SK-N-SH treated with all-trans-retinoic acid at 6 μM for 48 hours (cell line): ENCODE data around the gene WDR83.

Experiments used
- ATAC-seq: fragments of 200-7000 bp; cut with Tn5 transposase; 3 replicates; pipeline ENCODE4 v1.9.1; 2020; ENCODE audit warnings: mild to moderate bottlenecking, moderate library complexity
- ARNTL ChIP-seq: fragments of 450-650 bp; formaldehyde crosslinking; IDR thresholded peaks from 2 replicates; pipeline ENCODE4 v1.5.0; 2020; ENCODE audit warnings: low read depth, mild to moderate bottlenecking, moderate library complexity, borderline replicate concordance
- BACH2 ChIP-seq: fragments of 250-450 bp; sonication (Bioruptor Pico); IDR thresholded peaks from 2 replicates; pipeline ENCODE4 v1.9.0; 2021; ENCODE audit warnings: mild to moderate bottlenecking, borderline replicate concordance
- CREB5 ChIP-seq: fragments of 250-450 bp; sonication (Bioruptor Pico); IDR thresholded peaks from 2 replicates; pipeline ENCODE4 v1.5.1; 2020; ENCODE audit warnings: low read depth, mild to moderate bottlenecking, moderate library complexity
- CSDC2 ChIP-seq: fragments of 250-450 bp; sonication (Bioruptor Pico); IDR thresholded peaks from 2 replicates; pipeline ENCODE4 v1.5.0; 2020; ENCODE audit warnings: mild to moderate bottlenecking, moderate library complexity
- ESRRG ChIP-seq: fragments of 250-450 bp; sonication (Bioruptor Pico); IDR thresholded peaks from 2 replicates; pipeline ENCODE4 v1.6.1; 2021; ENCODE audit warnings: mild to moderate bottlenecking
- GLIS3 ChIP-seq: fragments of 250-450 bp; sonication (Bioruptor Pico); IDR thresholded peaks from 2 replicates; pipeline ENCODE4 v1.5.0; 2020; ENCODE audit warnings: mild to moderate bottlenecking, moderate library complexity
- ISL1 ChIP-seq: fragments of 250-450 bp; sonication (Bioruptor Pico); IDR thresholded peaks from 2 replicates; pipeline ENCODE4 v2.1.2; 2022; ENCODE audit warnings: mild to moderate bottlenecking, moderate library complexity
- PATZ1 ChIP-seq: fragments of 250-450 bp; sonication (Bioruptor Pico); IDR thresholded peaks from 2 replicates; pipeline ENCODE4 v1.8.0; 2020; ENCODE audit warnings: mild to moderate bottlenecking, moderate library complexity, borderline replicate concordance
- POU6F1 ChIP-seq: fragments of 250-450 bp; sonication (Bioruptor Pico); IDR thresholded peaks from 2 replicates; pipeline ENCODE4 v1.8.0; 2021; ENCODE audit warnings: low read depth, mild to moderate bottlenecking, moderate library complexity, borderline replicate concordance
- PPARA ChIP-seq: fragments of 250-450 bp; sonication (Bioruptor Pico); IDR thresholded peaks from 2 replicates; pipeline ENCODE4 v1.5.0; 2020; ENCODE audit warnings: mild to moderate bottlenecking, borderline replicate concordance
- RARB ChIP-seq: fragments of 250-450 bp; sonication (Bioruptor Pico); IDR thresholded peaks from 2 replicates; pipeline ENCODE4 v1.8.0; 2021; ENCODE audit warnings: mild to moderate bottlenecking, moderate library complexity
- SNAI2 ChIP-seq: fragments of 250-450 bp; sonication (Bioruptor Pico); IDR thresholded peaks from 2 replicates; pipeline ENCODE4 v1.5.0; 2020; ENCODE audit warnings: mild to moderate bottlenecking, moderate library complexity
- TCF4 ChIP-seq: fragments of 250-450 bp; sonication (Bioruptor Pico); IDR thresholded peaks from 2 replicates; pipeline ENCODE4 v1.8.0; 2021; ENCODE audit warnings: mild to moderate bottlenecking, moderate library complexity, borderline replicate concordance
- TOX ChIP-seq: fragments of 250-450 bp; sonication (Bioruptor Pico); IDR thresholded peaks from 2 replicates; pipeline ENCODE4 v1.8.0; 2021; ENCODE audit warnings: mild to moderate bottlenecking, moderate library complexity, borderline replicate concordance
- TSHZ2 ChIP-seq: fragments of 250-450 bp; sonication (Bioruptor Pico); IDR thresholded peaks from 2 replicates; pipeline ENCODE4 v1.5.0; 2020; ENCODE audit warnings: mild to moderate bottlenecking, moderate library complexity
- ZFP3 ChIP-seq: fragments of 250-450 bp; sonication (Bioruptor Pico); IDR thresholded peaks from 2 replicates; pipeline ENCODE4 v1.5.0; 2020; ENCODE audit warnings: mild to moderate bottlenecking, moderate library complexity
- ZFP30 ChIP-seq: fragments of 450-650 bp; formaldehyde crosslinking; IDR thresholded peaks from 2 replicates; pipeline ENCODE4 v1.5.0; 2022; ENCODE audit warnings: mild to moderate bottlenecking, moderate library complexity
- ZNF565 ChIP-seq: fragments of 450-650 bp; formaldehyde crosslinking; conservative IDR thresholded peaks from 2 replicates; pipeline ENCODE4 v1.5.0; 2020; ENCODE audit warnings: low read depth, mild to moderate bottlenecking, moderate library complexity
- ZNF70 ChIP-seq: fragments of 450-650 bp; formaldehyde crosslinking; IDR thresholded peaks from 2 replicates; pipeline ENCODE4 v1.5.0; 2020; ENCODE audit warnings: mild to moderate bottlenecking, moderate library complexity
- ZNF8 ChIP-seq: fragments of 450-650 bp; formaldehyde crosslinking; IDR thresholded peaks from 2 replicates; pipeline ENCODE4 v1.5.0; 2020; ENCODE audit warnings: mild to moderate bottlenecking, moderate library complexity

WDR83 gene

GRCh38 chr19:12660980-12661379 is 5.6 kb upstream of the WDR83 start:
- no peak for TF ChIP-seq POU6F1
- TF ChIP-seq ARNTL, result no peak
- TF ChIP-seq ZNF8 (CRISPR knock-in tag), result no peak
- TF ChIP-seq GLIS3, result no peak
- TF ChIP-seq ZFP3 (CRISPR knock-in tag), result no peak
- no peak for TF ChIP-seq ZFP30 (CRISPR knock-in tag)
- no peak for TF ChIP-seq ISL1
- TF ChIP-seq TCF4 (CRISPR knock-in tag), result no peak
- TF ChIP-seq CREB5 (CRISPR knock-in tag), result no peak
- TF ChIP-seq ZNF70 (CRISPR knock-in tag), result no peak
- no peak for TF ChIP-seq PPARA (CRISPR knock-in tag)
- TF ChIP-seq SNAI2 (CRISPR knock-in tag), result no peak
- TF ChIP-seq TOX, result no peak
- TF ChIP-seq CSDC2 (CRISPR knock-in tag), result no peak
- no peak for TF ChIP-seq ESRRG (CRISPR knock-in tag)
- no peak for TF ChIP-seq PATZ1
- no peak for ATAC-seq

- TF ChIP-seq ARNTL, result no peak
- TF ChIP-seq POU6F1, result no peak
- TF ChIP-seq ISL1, result no peak
- TF ChIP-seq ZFP3 (CRISPR knock-in tag), result peak; percentile 95
- no peak for TF ChIP-seq ESRRG (CRISPR knock-in tag)
- no peak for TF ChIP-seq GLIS3
- TF ChIP-seq TCF4 (CRISPR knock-in tag), result no peak
- ATAC-seq, result no peak
These were observed 2.0 kb upstream of the WDR83 start for GRCh38 chr19:12664406-12665280.

- ATAC-seq, result no peak
- TF ChIP-seq CSDC2 (CRISPR knock-in tag), result no peak
- TF ChIP-seq PPARA (CRISPR knock-in tag), result no peak
- TF ChIP-seq BACH2, result no peak
- no peak for TF ChIP-seq TCF4 (CRISPR knock-in tag)
- TF ChIP-seq ZNF70 (CRISPR knock-in tag), result no peak
- no peak for TF ChIP-seq ZNF8 (CRISPR knock-in tag)
- TF ChIP-seq PATZ1, result no peak
- no peak for TF ChIP-seq GLIS3
- no peak for TF ChIP-seq CREB5 (CRISPR knock-in tag)
- TF ChIP-seq TSHZ2, result no peak
- no peak for TF ChIP-seq ZNF565
- TF ChIP-seq POU6F1, result no peak
- no peak for TF ChIP-seq RARB (CRISPR knock-in tag)
These were observed 1.4 kb upstream of the WDR83 start for GRCh38 chr19:12665281-12665573.
